Epidermal melanocyte (primary cell): Measurements from ENCODE around the gene SLC5A12.
A peak's percentile ranks its signal among the peaks of the same experiment; 100 is the strongest.

Source experiments
- DNase-seq: peaks from one replicate; pipeline ENCODE4 v3.0.0; 2011; ENCODE audit warnings: low spot score; ENCODE audit not compliant: insufficient read length

SLC5A12 gene

GRCh38 chr11:26721948-26722475 lies at the start of gene SLC5A12:
Gene SLC5A12 (minus strand): TSS chr11:26722060. CDS start chr11:26721714, 346 bp downstream.
- no peak for DNase-seq

- DNase-seq = no peak
Observed at GRCh38 chr11:26769027-26769426, 47.2 kb upstream of the SLC5A12 start.

GRCh38 chr11:26767060-26767459 lies 45.2 kb upstream of the SLC5A12 start:
- DNase-seq = no peak

GRCh38 chr11:26765323-26765722 lies 43.5 kb upstream of the SLC5A12 start:
- DNase-seq = no peak

GRCh38 chr11:26764825-26765224 lies 43.0 kb upstream of the SLC5A12 start:
- DNase-seq = no peak

GRCh38 chr11:26764315-26764714 lies 42.5 kb upstream of the SLC5A12 start:
- no peak for DNase-seq

DNA sequence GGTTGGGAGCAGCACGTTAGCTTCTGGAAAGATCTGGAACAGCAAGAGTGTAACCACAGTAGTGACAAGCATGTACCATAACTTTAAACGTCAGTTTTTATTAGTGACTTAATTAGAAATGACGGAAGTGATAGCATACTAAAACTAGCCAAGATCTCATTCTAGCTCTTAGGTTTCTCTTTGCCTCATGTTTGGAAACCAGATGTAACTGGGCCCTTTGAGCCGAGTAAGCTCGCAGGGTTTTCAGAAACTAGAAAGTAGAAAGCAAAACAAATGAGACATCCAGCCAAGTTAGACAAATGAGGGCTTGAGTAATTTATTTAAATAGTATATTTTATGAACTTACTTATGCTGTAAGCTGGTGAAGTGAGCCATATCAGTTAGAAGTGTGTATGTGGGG lies 40.2 kb upstream of the SLC5A12 start:
- DNase-seq = no peak

GRCh38 chr11:26761361-26761809 lies 39.5 kb upstream of the SLC5A12 start:
- DNase-seq = no peak

GRCh38 chr11:26757995-26758394 lies 36.1 kb upstream of the SLC5A12 start:
- no peak for DNase-seq

GRCh38 chr11:26755762-26756161 lies 33.9 kb upstream of the SLC5A12 start:
- no peak for DNase-seq

GRCh38 chr11:26753723-26754504 lies 32.1 kb upstream of the SLC5A12 start:
- DNase-seq = peak; percentile 42

DNA sequence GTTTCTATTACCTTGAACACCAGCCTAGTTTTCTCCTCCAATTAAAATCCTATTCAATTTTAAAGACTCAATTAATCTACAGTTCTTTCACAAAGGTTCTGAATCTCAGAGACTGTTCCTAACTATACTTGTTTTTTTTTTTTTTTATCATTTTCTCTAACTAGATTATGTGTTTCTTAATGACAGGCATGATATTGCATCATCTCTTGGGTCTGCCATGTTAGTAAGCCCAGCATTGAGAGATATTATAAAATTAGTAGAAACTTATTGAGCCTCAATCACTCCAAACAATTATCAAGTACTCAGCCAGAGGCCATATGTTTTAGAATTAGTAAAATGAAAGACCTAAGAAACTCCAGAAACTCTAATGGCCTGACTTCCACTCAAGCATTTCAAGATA lies 28.1 kb upstream of the SLC5A12 start:
- DNase-seq = no peak

DNA sequence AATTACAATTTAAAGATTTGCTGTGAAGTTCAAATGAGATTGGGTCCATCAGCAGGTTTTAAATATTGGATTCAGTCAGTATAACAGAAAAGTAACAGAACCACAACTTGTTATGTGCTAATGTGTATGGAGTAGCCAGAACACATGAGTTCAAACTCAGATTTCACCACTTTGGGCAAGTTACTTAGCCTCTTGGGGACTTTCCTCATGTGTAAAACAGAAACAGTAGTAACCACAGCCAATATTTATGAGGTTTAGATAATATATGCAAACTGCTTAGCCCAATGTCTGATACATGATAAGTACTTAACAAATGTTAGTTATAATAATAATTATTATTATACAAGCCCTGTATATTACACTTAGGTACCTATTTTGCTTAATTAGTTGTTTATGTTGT lies 21.8 kb upstream of the SLC5A12 start:
- no peak for DNase-seq

DNA sequence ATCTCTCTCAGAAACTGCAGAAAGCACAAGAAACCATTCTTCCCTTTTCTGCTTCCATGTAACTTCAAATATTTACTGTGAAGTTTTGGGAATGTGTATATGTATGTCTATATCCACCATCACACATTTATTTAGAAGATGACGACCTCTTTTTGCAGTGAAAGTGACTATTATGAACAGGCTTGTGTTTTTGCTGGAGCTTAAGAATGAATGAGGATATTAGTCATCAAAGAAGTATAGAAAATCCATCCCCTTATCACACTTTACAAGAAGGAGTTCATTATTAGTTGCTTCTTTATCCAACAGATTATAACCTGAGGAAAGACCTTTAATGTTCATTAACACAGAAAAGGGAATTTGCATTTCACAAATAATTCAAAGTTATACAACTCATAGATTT lies 21.1 kb upstream of the SLC5A12 start:
- no peak for DNase-seq

- no peak for DNase-seq
Observed at GRCh38 chr11:26741036-26741435, 19.2 kb upstream of the SLC5A12 start.

DNA sequence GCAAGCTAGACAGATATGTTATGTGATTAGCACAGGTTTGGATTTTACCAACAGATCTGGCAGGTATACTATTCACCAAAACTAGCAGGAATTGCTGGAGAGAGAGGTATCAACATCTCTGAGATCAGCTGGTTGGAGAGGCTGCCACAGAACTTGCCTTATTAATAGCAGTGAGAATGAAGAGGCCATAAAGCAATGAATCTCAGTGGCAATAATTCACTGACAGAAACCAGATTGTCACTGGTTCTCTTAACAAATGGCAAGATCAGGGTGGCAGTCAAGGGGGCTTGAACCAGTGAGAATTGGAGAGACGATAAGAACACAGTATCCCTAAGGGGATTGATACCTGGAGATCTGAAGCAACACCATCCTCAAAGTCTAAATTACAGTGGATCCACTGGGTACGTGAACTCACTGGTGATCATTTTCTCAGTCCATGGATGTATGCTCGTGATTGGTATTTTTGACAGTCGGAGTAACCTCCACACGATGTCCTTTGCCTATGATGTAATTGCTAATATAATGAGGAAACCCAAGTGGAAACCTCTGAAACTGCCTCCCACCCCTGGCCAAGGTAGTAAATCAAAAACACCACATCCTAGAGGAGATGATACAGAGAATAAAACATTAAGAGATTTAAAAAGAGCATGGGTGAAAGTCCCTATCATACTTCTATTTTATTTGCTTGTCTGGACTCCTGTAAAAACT lies 17.7 kb upstream of the SLC5A12 start:
- no peak for DNase-seq

DNA sequence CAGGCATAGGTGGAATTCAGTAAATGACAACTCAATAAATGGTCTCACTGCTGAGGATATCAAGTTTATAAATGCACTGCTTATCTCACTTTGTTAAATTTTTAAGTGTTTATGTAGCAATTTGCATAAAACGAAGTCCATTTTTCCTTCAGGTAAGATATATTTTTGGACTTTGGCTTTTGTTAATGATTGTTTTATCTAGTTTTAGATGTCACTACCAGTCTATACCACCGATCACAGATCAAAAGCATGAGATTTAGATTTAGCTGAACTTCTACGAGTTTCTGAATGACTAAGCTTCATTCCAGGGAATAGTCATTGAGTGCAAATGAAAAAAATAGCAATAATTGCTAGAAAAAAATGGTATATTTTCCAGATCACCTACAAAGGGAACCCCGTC lies 12.8 kb upstream of the SLC5A12 start:
- no peak for DNase-seq

- DNase-seq = no peak
Observed at GRCh38 chr11:26731084-26731456, 9.2 kb upstream of the SLC5A12 start.

- DNase-seq = no peak
Observed at GRCh38 chr11:26730414-26731083, 8.7 kb upstream of the SLC5A12 start.

DNA sequence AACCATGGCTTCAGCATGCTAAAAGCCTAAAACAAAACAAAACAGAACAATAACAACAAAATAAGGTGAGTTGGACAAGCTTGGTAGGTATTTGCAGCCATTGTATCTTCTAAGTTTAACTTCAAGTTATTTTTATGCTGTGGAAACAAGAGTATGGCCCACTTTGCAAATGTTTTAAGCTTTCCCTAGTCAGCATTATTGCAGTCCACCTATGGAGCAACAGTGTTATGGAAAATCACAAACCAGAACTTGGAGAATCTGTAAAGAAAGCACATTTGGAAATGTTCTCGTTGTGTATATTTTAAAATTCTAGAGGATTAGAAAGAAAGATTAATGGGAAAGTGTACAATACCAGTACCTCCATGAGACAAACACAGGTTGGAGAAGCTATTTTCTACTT lies 7.4 kb upstream of the SLC5A12 start:
- DNase-seq = no peak

DNA sequence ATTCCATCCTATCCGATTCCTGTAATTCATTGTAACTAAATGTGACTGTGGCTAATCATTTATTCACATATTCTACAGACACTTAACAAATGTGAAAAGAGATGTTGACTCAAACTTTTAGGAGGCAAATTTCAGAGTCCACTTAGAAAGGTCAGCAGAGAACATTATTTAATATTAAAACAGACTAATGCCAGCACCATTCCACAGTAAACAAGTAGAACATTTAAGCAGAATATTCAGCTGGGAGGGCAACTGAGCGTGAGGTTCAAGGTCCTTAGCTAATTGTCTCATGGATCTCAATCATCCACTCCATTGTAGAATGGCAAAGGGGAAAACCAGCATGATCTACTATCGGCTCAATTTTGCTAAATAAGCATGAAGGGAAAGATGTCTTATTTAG lies 5.1 kb upstream of the SLC5A12 start:
- DNase-seq = no peak

DNA sequence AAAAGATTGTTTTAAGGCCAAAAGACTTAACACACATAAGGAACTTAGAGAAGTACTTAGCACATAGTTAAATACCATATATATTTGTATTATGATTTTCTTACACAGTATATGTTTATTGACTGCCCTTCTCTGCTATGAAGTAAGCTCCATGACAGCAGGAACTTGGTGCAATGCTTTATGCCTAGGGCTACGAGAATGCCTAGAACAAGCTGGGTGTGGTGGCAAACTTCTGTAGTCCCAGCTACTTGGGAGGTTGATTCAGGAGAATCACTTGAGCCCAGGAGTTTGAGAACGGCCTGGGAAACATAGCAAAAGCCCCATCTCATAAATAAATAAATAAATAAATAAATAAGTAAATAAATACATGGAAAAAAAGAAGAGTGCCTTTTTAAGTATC lies 1.9 kb downstream of the SLC5A12 start:
- DNase-seq = no peak
